A673 (cell line): ENCODE measurements around the gene NEK8. TPM values are rescaled to one million over a fixed set of nuclear protein-coding genes. Genes with fewer than 3 reads are reported as not detected.

ENCODE experiments used
- BruUV-seq: library from RNA; stranded (reverse); fragments of 400-500 nt; replicated peaks from 2 replicates; lab custom pipeline; 2021; lab: Mats Ljungman, UMichigan
- CTCF ChIA-PET: fragments of 300-600 bp; sonication (Branson Sonifier 250); formaldehyde crosslinking; loops from one replicate; lab custom pipeline; 2022; ENCODE audit warnings: antibody characterized with exemption; lab: Charles Lee
- POLR2A ChIA-PET: fragments of 300-600 bp; sonication (Branson Sonifier 250); formaldehyde crosslinking; loops from one replicate; lab custom pipeline; 2022; ENCODE audit warnings: antibody characterized with exemption; ENCODE audit not compliant: low non-redundant PET; lab: Charles Lee
- DNase-seq: peaks from one replicate; pipeline ENCODE4 v3.0.0-alpha.2; 2015; ENCODE audit warnings: low spot score
- H3K27ac ChIP-seq: fragments of 200-600 bp; sonication (generic); 2 replicates; pipeline ENCODE4 v1.5.1; 2016; ENCODE audit warnings: mixed run types, low read depth, mild to moderate bottlenecking, mixed read lengths, antibody characterized with exemption, low read length; ENCODE audit not compliant: poor library complexity, severe bottlenecking
- H3K27me3 ChIP-seq: fragments of 200-600 bp; sonication (generic); replicated peaks from 2 replicates; pipeline ENCODE4 v1.6.1; 2017; ENCODE audit warnings: mixed run types, low read depth, mild to moderate bottlenecking, mixed read lengths, antibody characterized with exemption, low read length; ENCODE audit not compliant: insufficient read depth, poor library complexity
- H3K36me3 ChIP-seq: fragments of 200-600 bp; sonication (generic); 2 replicates; pipeline ENCODE4 v1.6.1; 2016; ENCODE audit warnings: mixed run types, mild to moderate bottlenecking, mixed read lengths, antibody characterized with exemption, low read length; ENCODE audit not compliant: insufficient read depth, poor library complexity, severe bottlenecking
- H3K4me1 ChIP-seq: fragments of 200-600 bp; sonication (generic); 2 replicates; pipeline ENCODE4 v1.6.1; 2017; ENCODE audit warnings: mixed run types, mild to moderate bottlenecking, mixed read lengths, antibody characterized with exemption, low read length; ENCODE audit not compliant: insufficient read depth, poor library complexity, severe bottlenecking
- H3K4me3 ChIP-seq: fragments of 200-600 bp; sonication (generic); 2 replicates; pipeline ENCODE4 v1.5.1; 2016; ENCODE audit warnings: low read depth, mixed run types, mild to moderate bottlenecking, mixed read lengths, low read length; ENCODE audit not compliant: poor library complexity, severe bottlenecking
- H3K9me3 ChIP-seq: fragments of 200-600 bp; sonication (generic); 2 replicates; pipeline ENCODE4 v1.6.1; 2016; ENCODE audit warnings: mixed run types, low read depth, mild to moderate bottlenecking, mixed read lengths, antibody characterized with exemption, low read length; ENCODE audit not compliant: poor library complexity, severe bottlenecking
- EZH2 ChIP-seq: fragments of 200-600 bp; sonication (generic); IDR thresholded peaks from 2 replicates; pipeline ENCODE4 v1.6.1; 2017; ENCODE audit warnings: borderline replicate concordance, low read depth, mild to moderate bottlenecking, mixed read lengths, antibody characterized with exemption, low read length; ENCODE audit not compliant: poor library complexity, severe bottlenecking
- intact Hi-C: fragments of 100-400 bp; cut with micrococcal nuclease; formaldehyde crosslinking; loops from one replicate; pipeline ENCODE4 v1.10.0; 2022; ENCODE audit not compliant: unreplicated experiment
- total RNA-seq: library from RNA; stranded (reverse); gene quantifications from 2 replicates; pipeline ENCODE4 v1.2.3, GENCODE V29; 2021
- TF ChIP-seq, protein P1 (sequence below): fragments of 300-800, 200-600 bp; sonication (generic); conservative IDR thresholded peaks from 2 replicates; pipeline ENCODE4 v1.5.1; 2017; ENCODE audit warnings: low read depth, mild to moderate bottlenecking, antibody characterized with exemption, low read length, moderate library complexity, mixed read lengths

NEK8 gene
- total RNA-seq, 1 experiment from 2014 or later = 3.9 TPM

GRCh38 chr17:28747051-28747691 lies 18.6 kb downstream of the NEK8 start:
- no peak for TF ChIP-seq EZH2
- TF ChIP-seq, protein P1, sequence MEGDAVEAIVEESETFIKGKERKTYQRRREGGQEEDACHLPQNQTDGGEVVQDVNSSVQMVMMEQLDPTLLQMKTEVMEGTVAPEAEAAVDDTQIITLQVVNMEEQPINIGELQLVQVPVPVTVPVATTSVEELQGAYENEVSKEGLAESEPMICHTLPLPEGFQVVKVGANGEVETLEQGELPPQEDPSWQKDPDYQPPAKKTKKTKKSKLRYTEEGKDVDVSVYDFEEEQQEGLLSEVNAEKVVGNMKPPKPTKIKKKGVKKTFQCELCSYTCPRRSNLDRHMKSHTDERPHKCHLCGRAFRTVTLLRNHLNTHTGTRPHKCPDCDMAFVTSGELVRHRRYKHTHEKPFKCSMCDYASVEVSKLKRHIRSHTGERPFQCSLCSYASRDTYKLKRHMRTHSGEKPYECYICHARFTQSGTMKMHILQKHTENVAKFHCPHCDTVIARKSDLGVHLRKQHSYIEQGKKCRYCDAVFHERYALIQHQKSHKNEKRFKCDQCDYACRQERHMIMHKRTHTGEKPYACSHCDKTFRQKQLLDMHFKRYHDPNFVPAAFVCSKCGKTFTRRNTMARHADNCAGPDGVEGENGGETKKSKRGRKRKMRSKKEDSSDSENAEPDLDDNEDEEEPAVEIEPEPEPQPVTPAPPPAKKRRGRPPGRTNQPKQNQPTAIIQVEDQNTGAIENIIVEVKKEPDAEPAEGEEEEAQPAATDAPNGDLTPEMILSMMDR = no peak
- H3K27ac ChIP-seq = peak overlapping the region; percentile 94
- H3K4me1 ChIP-seq = peaks cover 32% of the 10 kb centered on the region
- BruUV-seq = no TSS peak
- H3K36me3 ChIP-seq = peaks cover 43% of the 10 kb centered on the region
- DNase-seq = no peak
- intact Hi-C loops = loop anchor here (5.0 kb wide), 1 partner anchor 155 kb away; the partner anchor contains the start of gene DHRS13
- ChIA-PET CTCF (interaction anchor here (0.5 to 3.2 kb wide), 2 partner anchors 20 to 146 kb away, joined by 7 to 17 read pairs; partner anchors contain the start of gene TLCD1), POLR2A (no interaction called here)
- H3K27me3 ChIP-seq = no peaks in the 10 kb centered on the region
- H3K4me3 ChIP-seq = no peak overlapping the region
- H3K9me3 ChIP-seq = no peaks in the 10 kb centered on the region

DNA sequence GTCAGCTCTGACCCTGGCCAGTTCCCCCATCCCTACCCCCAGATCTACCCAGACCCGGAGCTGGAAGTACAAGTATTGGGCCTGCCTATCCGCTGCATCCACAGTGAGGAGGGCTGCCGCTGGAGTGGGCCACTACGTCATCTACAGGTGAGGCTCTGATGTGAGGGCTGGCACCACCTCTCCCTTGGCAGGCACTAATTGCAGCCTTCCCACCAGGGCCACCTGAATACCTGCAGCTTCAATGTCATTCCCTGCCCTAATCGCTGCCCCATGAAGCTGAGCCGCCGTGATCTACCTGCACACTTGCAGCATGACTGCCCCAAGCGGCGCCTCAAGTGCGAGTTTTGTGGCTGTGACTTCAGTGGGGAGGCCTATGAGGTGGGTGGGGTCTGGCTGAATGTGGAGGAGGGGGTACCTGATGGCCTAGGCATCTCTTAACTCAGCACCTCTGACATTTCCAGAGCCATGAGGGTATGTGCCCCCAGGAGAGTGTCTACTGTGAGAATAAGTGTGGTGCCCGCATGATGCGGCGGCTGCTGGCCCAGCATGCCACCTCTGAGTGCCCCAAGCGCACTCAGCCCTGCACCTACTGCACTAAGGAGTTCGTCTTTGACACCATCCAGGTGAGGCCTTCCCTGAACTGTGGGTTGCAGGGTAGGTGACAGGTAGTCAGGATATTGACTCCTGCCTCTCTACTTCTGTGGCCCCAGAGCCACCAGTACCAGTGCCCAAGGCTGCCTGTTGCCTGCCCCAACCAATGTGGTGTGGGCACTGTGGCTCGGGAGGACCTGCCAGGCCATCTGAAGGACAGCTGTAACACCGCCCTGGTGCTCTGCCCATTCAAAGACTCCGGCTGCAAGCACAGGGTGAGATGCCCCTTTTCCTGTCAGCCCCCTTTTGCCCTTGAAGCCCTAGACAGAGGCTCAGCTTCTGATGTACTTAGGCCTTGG lies 19.5 kb downstream of the NEK8 start:
- intact Hi-C loops = loop anchor here (5.0 kb wide), 1 partner anchor 154 kb away; the partner anchor contains the start of gene DHRS13
- TF ChIP-seq, protein P1 = no peak
- no peak for TF ChIP-seq EZH2
- peaks cover 43% of the 10 kb centered on the region for H3K36me3 ChIP-seq
- no peak overlapping the region for H3K4me3 ChIP-seq
- H3K9me3 ChIP-seq = no peaks in the 10 kb centered on the region
- no peak for DNase-seq
- POLR2A ChIA-PET = no interaction called here
- peak overlapping the region; percentile 55 for H3K27ac ChIP-seq
- H3K4me1 ChIP-seq = peaks cover 25% of the 10 kb centered on the region
- no TSS peak for BruUV-seq
- H3K27me3 ChIP-seq = no peaks in the 10 kb centered on the region
- CTCF ChIA-PET = interaction anchor here (0.5 to 1.9 kb wide), 3 partner anchors 21 to 369 kb away, joined by 3 to 12 read pairs (median 7); partner anchors contain the start of genes NEK8 and TLCD1

DNA sequence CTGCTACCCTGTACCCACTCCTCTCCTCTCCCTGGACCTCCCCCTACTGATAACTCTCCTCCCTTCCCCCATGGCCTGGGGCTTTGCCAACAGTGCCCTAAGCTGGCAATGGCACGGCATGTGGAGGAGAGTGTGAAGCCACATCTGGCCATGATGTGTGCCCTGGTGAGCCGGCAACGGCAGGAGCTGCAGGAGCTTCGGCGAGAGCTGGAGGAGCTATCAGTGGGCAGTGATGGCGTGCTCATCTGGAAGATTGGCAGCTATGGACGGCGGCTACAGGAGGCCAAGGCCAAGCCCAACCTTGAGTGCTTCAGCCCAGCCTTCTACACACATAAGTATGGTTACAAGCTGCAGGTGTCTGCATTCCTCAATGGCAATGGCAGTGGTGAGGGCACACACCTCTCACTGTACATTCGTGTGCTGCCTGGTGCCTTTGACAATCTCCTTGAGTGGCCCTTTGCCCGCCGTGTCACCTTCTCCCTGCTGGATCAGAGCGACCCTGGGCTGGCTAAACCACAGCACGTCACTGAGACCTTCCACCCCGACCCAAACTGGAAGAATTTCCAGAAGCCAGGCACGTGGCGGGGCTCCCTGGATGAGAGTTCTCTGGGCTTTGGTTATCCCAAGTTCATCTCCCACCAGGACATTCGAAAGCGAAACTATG lies 20.4 kb downstream of the NEK8 start:
- Histone ChIP-seq H3K4me1 (peaks cover 21% of the 10 kb centered on the region), H3K27me3 (no peaks in the 10 kb centered on the region), H3K36me3 (peaks cover 43% of the 10 kb centered on the region), H3K4me3 (no peak overlapping the region), H3K27ac (peak overlapping the region; percentile 55), H3K9me3 (no peaks in the 10 kb centered on the region)
- CTCF ChIA-PET = interaction anchor here (1.6 to 1.9 kb wide), 2 partner anchors 22 to 368 kb away, joined by 3 to 12 read pairs; partner anchors contain the start of genes NEK8 and TLCD1
- intact Hi-C loops = loop anchor here (5.0 kb wide), 1 partner anchor 153 kb away; the partner anchor contains the start of gene DHRS13
- TF ChIP-seq, protein P1 = no peak
- no peak for TF ChIP-seq EZH2
- DNase-seq = no peak
- POLR2A ChIA-PET = no interaction called here
- no TSS peak for BruUV-seq
